Mesenchymal stem cell (in vitro differentiated cells and primary cell): Measurements from ENCODE around the gene TMEM214.

Source experiments
- DNase-seq: peaks from one replicate; pipeline ENCODE4 v3.0.0-alpha.2; 2013
- H2AFZ ChIP-seq: one replicate; pipeline ENCODE4 v1.6.1; 2013; ENCODE audit warnings: low read depth, mild to moderate bottlenecking, control low read depth, inconsistent platforms, low read length, moderate library complexity
- H2AK5ac ChIP-seq: 2 replicates; pipeline ENCODE4 v1.6.1; 2013; ENCODE audit warnings: low read length, moderate library complexity, mild to moderate bottlenecking, inconsistent platforms; ENCODE audit not compliant: severe bottlenecking
- H2BK120ac ChIP-seq: one replicate; pipeline ENCODE4 v1.6.1; 2013; ENCODE audit warnings: low read depth, mild to moderate bottlenecking, inconsistent platforms, low read length, moderate library complexity
- H2BK12ac ChIP-seq, 2 experiments: one replicate each; pipeline ENCODE4 v1.6.1; 2013; ENCODE audit warnings: inconsistent platforms in 2 of 2, low read length in 2 of 2, mild to moderate bottlenecking in 2 of 2, moderate library complexity in 2 of 2, control low read depth in 1 of 2
- H2BK15ac ChIP-seq: one replicate; pipeline ENCODE4 v1.6.1; 2013; ENCODE audit warnings: mild to moderate bottlenecking, low read depth, inconsistent platforms; ENCODE audit not compliant: poor library complexity, severe bottlenecking
- H2BK5ac ChIP-seq: 2 replicates; pipeline ENCODE4 v1.6.1; 2013; ENCODE audit warnings: low read depth, mild to moderate bottlenecking, low read length, control low read depth, inconsistent platforms; ENCODE audit not compliant: poor library complexity, severe bottlenecking
- H3K14ac ChIP-seq, 2 experiments: one replicate each; pipeline ENCODE4 v1.6.1; 2013; ENCODE audit warnings: inconsistent platforms in 2 of 2, low read length in 2 of 2, control low read depth in 1 of 2, mild to moderate bottlenecking in 1 of 2, moderate library complexity in 1 of 2
- H3K18ac ChIP-seq, 2 experiments: one replicate each; pipeline ENCODE4 v1.6.1; 2013; ENCODE audit warnings: inconsistent platforms in 2 of 2, low read length in 2 of 2, control low read depth in 1 of 2, low read depth in 1 of 2, mild to moderate bottlenecking in 1 of 2
- H3K23ac ChIP-seq, 2 experiments: one replicate each; pipeline ENCODE4 v1.6.1; 2013; ENCODE audit warnings: inconsistent platforms in 2 of 2, low read length in 2 of 2, mild to moderate bottlenecking in 2 of 2, moderate library complexity in 2 of 2, control low read depth in 1 of 2
- H3K27ac ChIP-seq: 2 replicates; pipeline ENCODE4 v1.5.1; 2013; ENCODE audit warnings: mild to moderate bottlenecking, moderate library complexity, low read length, control low read depth, inconsistent platforms; ENCODE audit not compliant: poor library complexity, severe bottlenecking
- H3K27me3 ChIP-seq, 2 experiments: 2 replicates each; pipeline versions ENCODE4 v1.6.1 to v1.7.0; 2013; ENCODE audit warnings: low read length in 2 of 2, mild to moderate bottlenecking in 2 of 2, moderate library complexity in 2 of 2, control low read depth in 1 of 2, inconsistent platforms in 1 of 2; ENCODE audit not compliant: control insufficient read depth in 1 of 2, insufficient read depth in 1 of 2
- H3K36me3 ChIP-seq, 2 experiments: 2 replicates each; pipeline versions ENCODE4 v1.6.1 to v1.7.0; 2013; ENCODE audit warnings: low read length in 2 of 2, control low read depth in 1 of 2, inconsistent platforms in 1 of 2, low read depth in 1 of 2, mild to moderate bottlenecking in 1 of 2; ENCODE audit not compliant: insufficient read depth in 2 of 2, control insufficient read depth in 1 of 2
- H3K4ac ChIP-seq, 2 experiments: one replicate each; pipeline ENCODE4 v1.6.1; 2013; ENCODE audit warnings: inconsistent platforms in 2 of 2, low read length in 2 of 2, mild to moderate bottlenecking in 2 of 2, moderate library complexity in 2 of 2, control low read depth in 1 of 2, low read depth in 1 of 2
- H3K4me1 ChIP-seq: 2 replicates; pipeline ENCODE4 v1.6.1; 2013; ENCODE audit warnings: low read depth, low read length, control low read depth; ENCODE audit not compliant: control insufficient read depth, insufficient read depth
- H3K4me2 ChIP-seq: 2 replicates; pipeline ENCODE4 v1.6.1; 2013; ENCODE audit warnings: low read length, mild to moderate bottlenecking, inconsistent platforms; ENCODE audit not compliant: poor library complexity, severe bottlenecking
- H3K4me3 ChIP-seq, 2 experiments: 2 replicates each; pipeline versions ENCODE4 v1.5.1 to v1.7.0; 2013; ENCODE audit warnings: low read length in 2 of 2, mild to moderate bottlenecking in 2 of 2, control low read depth in 1 of 2, low read depth in 1 of 2; ENCODE audit not compliant: insufficient read depth in 1 of 2
- H3K79me1 ChIP-seq: replicated peaks from 2 replicates; pipeline ENCODE4 v1.6.1; 2013; ENCODE audit warnings: mild to moderate bottlenecking, control low read depth, low read length, inconsistent platforms; ENCODE audit not compliant: poor library complexity, severe bottlenecking
- H3K9ac ChIP-seq: 2 replicates; pipeline ENCODE4 v1.7.0; 2013; ENCODE audit warnings: mild to moderate bottlenecking, low read length, moderate library complexity
- H3K9me3 ChIP-seq: 2 replicates; pipeline ENCODE4 v1.7.0; 2013; ENCODE audit warnings: mild to moderate bottlenecking, low read length; ENCODE audit not compliant: control insufficient read depth
- H4K8ac ChIP-seq: one replicate; pipeline ENCODE4 v1.6.1; 2013; ENCODE audit warnings: inconsistent platforms, mild to moderate bottlenecking, low read length, moderate library complexity
- H4K91ac ChIP-seq: one replicate; pipeline ENCODE4 v1.6.1; 2013; ENCODE audit warnings: mild to moderate bottlenecking, low read length, inconsistent platforms
- WGBS: methylation state at CpG from one replicate; pipeline ENCODE4 v1.1.7; 2013; ENCODE audit warnings: mixed read lengths; 5-methylcytosine and 5-hydroxymethylcytosine counted together

The TMEM214 gene

DNA sequence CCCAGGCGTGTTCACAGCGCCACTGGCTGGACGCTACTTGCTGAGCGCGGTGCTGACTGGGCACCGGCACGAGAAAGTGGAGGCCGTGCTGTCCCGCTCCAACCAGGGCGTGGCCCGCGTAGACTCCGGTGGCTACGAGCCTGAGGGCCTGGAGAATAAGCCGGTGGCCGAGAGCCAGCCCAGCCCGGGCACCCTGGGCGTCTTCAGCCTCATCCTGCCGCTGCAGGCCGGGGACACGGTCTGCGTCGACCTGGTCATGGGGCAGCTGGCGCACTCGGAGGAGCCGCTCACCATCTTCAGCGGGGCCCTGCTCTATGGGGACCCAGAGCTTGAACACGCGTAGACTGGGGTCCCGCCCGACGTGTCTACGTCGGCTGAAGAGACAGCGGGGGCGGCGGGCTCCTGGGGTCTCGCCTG lies 52.9 kb downstream of the TMEM214 start:
- peak overlapping the region; percentile 63 to 79 for H3K4me3 ChIP-seq
- H2BK120ac ChIP-seq = peak overlapping the region; percentile 64
- H3K27me3 ChIP-seq = peaks cover 0 to 8% of the 10 kb centered on the region in 2 experiments
- H4K91ac ChIP-seq = peak overlapping the region; percentile 91
- 2% methylated on average over 38 of the region's 38 CpGs for WGBS
- H3K27ac ChIP-seq = no peak overlapping the region
- peaks cover 11 to 14% of the 10 kb centered on the region in 2 experiments for H3K36me3 ChIP-seq
- H3K14ac ChIP-seq = peak overlapping the region in 1 of 2 experiments; percentile 74
- peak overlapping the region; percentile 89 for H3K9ac ChIP-seq
- H2AFZ ChIP-seq = peak overlapping the region; percentile 70
- no peaks in the 10 kb centered on the region for H3K9me3 ChIP-seq
- no peak overlapping the region for H2BK5ac ChIP-seq
- peak overlapping the region; percentile 89 for H4K8ac ChIP-seq
- peak overlapping the region; percentile 96 for H3K4me2 ChIP-seq
- H3K4ac ChIP-seq = peak overlapping the region; percentile 78 to 97
- peak overlapping the region in 1 of 2 experiments; percentile 48 for H3K23ac ChIP-seq
- H2BK15ac ChIP-seq = peak overlapping the region; percentile 82
- H3K79me1 ChIP-seq = no peaks in the 10 kb centered on the region
- H3K4me1 ChIP-seq = peaks cover 20% of the 10 kb centered on the region
- H2BK12ac ChIP-seq = peak overlapping the region; percentile 75
- peak overlapping the region; percentile 72 to 86 for H3K18ac ChIP-seq
- DNase-seq = peak; percentile 76
- H2AK5ac ChIP-seq = no peak overlapping the region

DNA sequence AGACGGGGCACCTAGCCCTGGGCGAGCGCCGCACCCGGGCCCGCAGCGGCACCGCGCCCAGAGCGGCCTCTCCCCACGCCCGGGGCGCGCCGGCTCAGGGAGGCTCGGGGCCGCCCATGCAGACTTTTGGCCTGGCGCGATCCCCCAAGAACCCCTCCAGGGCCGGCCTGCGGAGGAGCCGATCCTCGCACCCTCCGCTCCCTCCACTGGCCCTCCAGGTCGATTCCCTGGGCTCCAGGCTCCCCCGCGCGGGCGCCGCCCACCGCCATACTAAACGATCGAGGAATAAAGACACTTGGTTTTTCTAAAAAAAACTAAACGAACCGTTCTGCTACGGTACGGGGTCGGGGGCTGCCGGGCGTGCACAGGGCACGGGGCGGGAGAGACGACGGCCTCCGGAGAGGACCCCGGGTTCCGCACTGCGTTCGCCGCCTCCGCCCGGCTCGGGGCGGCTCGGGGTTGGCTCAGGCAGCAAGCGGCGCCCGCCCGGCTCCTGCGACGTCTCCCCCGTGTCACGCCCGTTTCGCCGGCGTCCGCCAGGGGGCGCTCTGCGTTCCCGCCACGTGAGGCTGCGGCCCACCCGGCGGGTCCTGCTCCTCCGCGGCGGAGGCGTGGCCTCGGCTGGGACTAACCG lies 53.4 kb downstream of the TMEM214 start:
- Histone ChIP-seq H4K91ac (peak overlapping the region; percentile 91), H3K18ac (peak overlapping the region in 1 of 2 experiments; percentile 86), H3K36me3 (peaks cover 11 to 14% of the 10 kb centered on the region in 2 experiments), H3K4me3 (peak overlapping the region; percentile 63 to 79), H2AK5ac (no peak overlapping the region), H3K9me3 (no peaks in the 10 kb centered on the region), H2BK15ac (peak overlapping the region; percentile 82), H2BK120ac (peak overlapping the region; percentile 64), H3K79me1 (no peaks in the 10 kb centered on the region), H3K27me3 (peaks cover 0 to 8% of the 10 kb centered on the region in 2 experiments), H4K8ac (peak overlapping the region; percentile 89), H3K4me1 (peaks cover 17% of the 10 kb centered on the region), H3K9ac (peak overlapping the region; percentile 89), H3K23ac (peak overlapping the region in 1 of 2 experiments; percentile 48), H2AFZ (peak overlapping the region; percentile 70), H2BK5ac (no peak overlapping the region), H3K4ac (peak overlapping the region; percentile 78 to 97), H3K4me2 (peak overlapping the region; percentile 96), H2BK12ac (peak overlapping the region in 1 of 2 experiments; percentile 75), H3K27ac (no peak overlapping the region), H3K14ac (peak overlapping the region in 1 of 2 experiments; percentile 74)
- 3% methylated on average over 45 of the region's 81 CpGs for WGBS
- DNase-seq = peak; percentile 89

DNA sequence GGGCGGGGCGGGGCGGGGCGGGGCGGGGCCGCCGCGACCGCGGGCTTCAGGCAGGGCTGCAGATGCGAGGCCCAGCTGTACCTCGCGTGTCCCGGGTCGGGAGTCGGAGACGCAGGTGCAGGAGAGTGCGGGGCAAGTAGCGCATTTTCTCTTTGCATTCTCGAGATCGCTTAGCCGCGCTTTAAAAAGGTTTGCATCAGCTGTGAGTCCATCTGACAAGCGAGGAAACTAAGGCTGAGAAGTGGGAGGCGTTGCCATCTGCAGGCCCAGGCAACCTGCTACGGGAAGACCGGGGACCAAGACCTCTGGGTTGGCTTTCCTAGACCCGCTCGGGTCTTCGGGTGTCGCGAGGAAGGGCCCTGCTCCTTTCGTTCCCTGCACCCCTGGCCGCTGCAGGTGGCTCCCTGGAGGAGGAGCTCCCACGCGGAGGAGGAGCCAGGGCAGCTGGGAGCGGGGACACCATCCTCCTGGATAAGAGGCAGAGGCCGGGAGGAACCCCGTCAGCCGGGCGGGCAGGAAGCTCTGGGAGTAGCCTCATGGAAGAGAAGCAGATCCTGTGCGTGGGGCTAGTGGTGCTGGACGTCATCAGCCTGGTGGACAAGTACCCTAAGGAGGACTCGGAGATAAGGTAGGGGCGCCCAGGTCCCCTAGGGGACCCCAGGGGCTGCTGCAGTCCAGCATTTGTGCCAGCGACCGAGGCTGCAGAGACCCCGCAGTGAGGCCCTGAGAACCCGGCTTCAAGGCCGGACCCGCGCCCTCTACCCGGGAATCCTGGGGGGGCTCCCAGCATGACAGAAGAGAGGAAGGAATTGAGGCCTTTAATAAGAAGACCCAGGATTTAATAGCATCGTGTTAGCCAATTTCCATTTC lies 54.2 kb downstream of the TMEM214 start, which contains the start of gene KHK:
TSS of gene KHK (plus strand) at position 49 of the 870 bp plus-strand sequence. CDS start at position 537, 488 bp downstream.
- Histone ChIP-seq H2AK5ac (no peak within 1 kb of the TSS), H3K9ac (peak within 1 kb of the TSS; percentile 89), H3K79me1 (no peaks in the 10 kb centered on the region), H2AFZ (peak within 1 kb of the TSS; percentile 70), H3K4me2 (peak within 1 kb of the TSS; percentile 96), H3K18ac (peak within 1 kb of the TSS; percentile 72 to 86), H3K23ac (peak within 1 kb of the TSS in 1 of 2 experiments; percentile 48), H4K8ac (peak within 1 kb of the TSS; percentile 89), H3K36me3 (peaks cover 7 to 11% of the 10 kb centered on the region in 2 experiments), H4K91ac (peak within 1 kb of the TSS; percentile 91), H3K9me3 (no peaks in the 10 kb centered on the region), H3K4me3 (peak within 1 kb of the TSS; percentile 63 to 80), H3K14ac (peak within 1 kb of the TSS in 1 of 2 experiments; percentile 74), H3K27ac (no peak within 1 kb of the TSS), H3K4ac (peak within 1 kb of the TSS; percentile 78 to 97), H2BK12ac (peak within 1 kb of the TSS; percentile 75), H3K27me3 (peaks cover 0 to 8% of the 10 kb centered on the region in 2 experiments), H2BK5ac (no peak within 1 kb of the TSS), H2BK15ac (peak within 1 kb of the TSS; percentile 82), H3K4me1 (peaks cover 14% of the 10 kb centered on the region), H2BK120ac (peak within 1 kb of the TSS; percentile 64)
- DNase-seq = peak; percentile 34
- 11% methylated on average over 53 of the region's 54 CpGs for WGBS
